ENCODE data around the gene AFF3.

DNA sequence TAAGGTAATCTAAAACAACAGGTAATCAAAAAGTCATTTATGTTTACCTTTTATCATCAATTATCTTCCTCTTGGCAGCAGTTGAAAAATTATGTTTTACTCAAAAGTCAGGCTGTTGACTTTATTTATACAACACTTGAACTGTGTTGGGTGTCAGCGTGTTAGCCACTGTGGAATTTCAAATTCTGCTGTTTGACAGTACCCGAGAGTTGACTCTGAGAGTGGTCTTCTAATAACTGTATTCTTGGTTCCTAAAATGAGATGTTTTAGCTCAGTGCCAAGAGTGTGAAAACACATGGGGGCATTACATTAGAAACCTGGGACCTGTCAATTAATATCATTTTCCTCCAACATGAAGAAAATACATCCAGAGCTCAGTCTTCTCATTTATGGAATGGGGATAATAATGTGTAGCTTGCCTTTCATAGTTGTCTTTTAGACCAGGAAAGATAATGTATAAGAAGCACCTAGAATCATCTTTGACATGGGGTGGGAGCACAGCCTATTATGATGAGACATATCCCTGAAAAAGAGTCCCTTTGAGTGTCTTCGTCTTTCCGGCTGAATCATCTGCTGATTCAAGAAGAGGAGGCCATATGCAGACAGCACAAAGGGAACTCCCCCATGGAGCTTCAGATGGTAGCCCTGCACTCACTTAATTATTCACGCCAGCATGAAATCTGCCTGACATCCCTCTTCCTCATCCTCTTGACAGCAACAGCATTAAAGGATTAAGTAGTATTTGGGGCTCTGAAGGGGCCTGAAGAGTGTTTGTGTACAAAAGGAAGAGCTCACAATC is 89.1 kb downstream of the AFF3 start:
- TF ChIP-seq CTCF (IDR thresholded peaks at IDR 0.05) (no peak), POLR2A (IDR thresholded peaks at IDR 0.05) (no peak)

Data from right lobe of liver (tissue), 4 donors.